ENCODE results near the gene MBD6. TPM values are rescaled to one million over a fixed set of nuclear protein-coding genes. Genes with fewer than 3 reads are reported as not detected.
A peak's percentile ranks its signal among the peaks of the same experiment; 100 is the strongest.

The MBD6 gene
- total RNA-seq, 1 donor from 2014 or later: 99.0 TPM

GRCh38 chr12:57525615-57526383, 3.2 kb downstream of the MBD6 start:
- Mint-ChIP-seq H3K9me3 (ENCODE audit: unreplicated experiment) (no peaks in the 10 kb centered on the region), H3K27me3 (ENCODE audit: unreplicated experiment) (peaks cover 32% of the 10 kb centered on the region), H3K36me3 (ENCODE audit: low read depth, unreplicated experiment) (peaks cover 29% of the 10 kb centered on the region), H3K27ac (ENCODE audit: unreplicated experiment) (no peak overlapping the region), H3K4me1 (ENCODE audit: unreplicated experiment) (peaks cover 27% of the 10 kb centered on the region), H3K4me3 (ENCODE audit: unreplicated experiment) (no peak overlapping the region)
- DNase-seq (ENCODE audit: low spot score): no peak
- no peak for TF ChIP-seq CTCF (IDR thresholded peaks at IDR 0.05; ENCODE audit: unreplicated experiment)

- TF ChIP-seq CTCF (IDR thresholded peaks at IDR 0.05; ENCODE audit: unreplicated experiment): no peak
- H3K36me3 Mint-ChIP-seq (ENCODE audit: low read depth, unreplicated experiment): peaks cover 33% of the 10 kb centered on the region
- H3K4me1 Mint-ChIP-seq (ENCODE audit: unreplicated experiment): peaks cover 22% of the 10 kb centered on the region
- H3K9me3 Mint-ChIP-seq (ENCODE audit: unreplicated experiment): no peaks in the 10 kb centered on the region
- no peak for DNase-seq (ENCODE audit: low spot score)
- H3K4me3 Mint-ChIP-seq (ENCODE audit: unreplicated experiment): no peak overlapping the region
- peaks cover 30% of the 10 kb centered on the region for H3K27me3 Mint-ChIP-seq (ENCODE audit: unreplicated experiment)
- no peak overlapping the region for H3K27ac Mint-ChIP-seq (ENCODE audit: unreplicated experiment)
Measured at GRCh38 chr12:57526477-57527126, 4.0 kb downstream of the MBD6 start.

- Mint-ChIP-seq H3K36me3 (ENCODE audit: low read depth, unreplicated experiment) (peaks cover 39% of the 10 kb centered on the region), H3K27ac (ENCODE audit: unreplicated experiment) (no peak overlapping the region)
Measured at GRCh38 chr12:57527184-57527583, 4.6 kb downstream of the MBD6 start.

GRCh38 chr12:57528176-57528575, 5.6 kb downstream of the MBD6 start:
- TF ChIP-seq CTCF (IDR thresholded peaks at IDR 0.05; ENCODE audit: unreplicated experiment): no peak
- no peak for DNase-seq (ENCODE audit: low spot score)
- Mint-ChIP-seq H3K27ac (ENCODE audit: unreplicated experiment) (no peak overlapping the region), H3K27me3 (ENCODE audit: unreplicated experiment) (peaks cover 24% of the 10 kb centered on the region), H3K36me3 (ENCODE audit: low read depth, unreplicated experiment) (peaks cover 41% of the 10 kb centered on the region), H3K9me3 (ENCODE audit: unreplicated experiment) (no peaks in the 10 kb centered on the region), H3K4me3 (ENCODE audit: unreplicated experiment) (peak overlapping the region; percentile 65), H3K4me1 (ENCODE audit: unreplicated experiment) (peaks cover 18% of the 10 kb centered on the region)

More at GRCh38 chr12:57527184-57527583, 4.6 kb downstream of the MBD6 start:
- H3K4me1 Mint-ChIP-seq (ENCODE audit: unreplicated experiment): peaks cover 19% of the 10 kb centered on the region
- DNase-seq (ENCODE audit: low spot score): no peak
- peak overlapping the region; percentile 51 for H3K4me3 Mint-ChIP-seq (ENCODE audit: unreplicated experiment)
- TF ChIP-seq CTCF (IDR thresholded peaks at IDR 0.05; ENCODE audit: unreplicated experiment): no peak
- H3K27me3 Mint-ChIP-seq (ENCODE audit: unreplicated experiment): peaks cover 25% of the 10 kb centered on the region
- H3K9me3 Mint-ChIP-seq (ENCODE audit: unreplicated experiment): no peaks in the 10 kb centered on the region

Data from endothelial cell (in vitro differentiated cells).